ENCODE data around the gene GPR157. TPM values are rescaled to one million over a fixed set of nuclear protein-coding genes. Genes with fewer than 3 reads are reported as not detected.
A peak's percentile ranks its signal among the peaks of the same experiment; 100 is the strongest.

Gene GPR157
- total RNA-seq, 1 donor from 2014 or later, result 31.4 TPM

- no peak for DNase-seq
These were observed 42.1 kb downstream of the GPR157 start for GRCh38 chr1:9086796-9087195.

- no peak for DNase-seq
These were observed 42.9 kb downstream of the GPR157 start for GRCh38 chr1:9086045-9086444.

DNA sequence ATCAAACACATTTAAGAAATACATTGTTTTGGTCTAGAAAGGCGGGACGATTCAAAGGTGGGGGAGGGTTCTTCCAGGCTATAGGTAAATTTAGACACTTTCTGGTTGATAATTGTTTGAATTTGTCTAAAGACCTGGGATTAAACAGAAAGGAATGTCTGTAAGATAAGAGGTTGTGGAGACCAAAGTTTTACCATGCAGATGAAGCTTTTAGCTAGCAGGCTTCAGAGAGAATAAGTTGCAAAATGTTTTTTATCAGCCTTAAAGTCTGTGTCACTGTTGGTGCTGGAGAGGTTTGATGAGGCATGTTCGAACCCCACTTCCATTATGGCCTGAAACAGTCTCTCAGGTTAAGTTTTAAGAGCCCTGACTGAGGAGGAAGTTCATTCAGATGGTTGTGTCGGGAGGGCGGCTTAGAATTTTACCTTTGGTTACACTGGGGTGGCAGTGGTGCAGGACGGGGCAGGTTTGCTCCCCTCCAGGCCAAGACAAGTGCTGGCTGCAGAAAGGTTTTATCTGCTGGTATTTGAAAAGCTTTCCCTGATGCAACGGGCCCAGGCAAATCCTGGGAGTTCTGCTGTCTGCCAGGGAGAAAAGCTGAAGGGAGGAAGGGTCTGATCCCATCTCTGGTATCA is 43.5 kb downstream of the GPR157 start:
- DNase-seq, result no peak

DNA sequence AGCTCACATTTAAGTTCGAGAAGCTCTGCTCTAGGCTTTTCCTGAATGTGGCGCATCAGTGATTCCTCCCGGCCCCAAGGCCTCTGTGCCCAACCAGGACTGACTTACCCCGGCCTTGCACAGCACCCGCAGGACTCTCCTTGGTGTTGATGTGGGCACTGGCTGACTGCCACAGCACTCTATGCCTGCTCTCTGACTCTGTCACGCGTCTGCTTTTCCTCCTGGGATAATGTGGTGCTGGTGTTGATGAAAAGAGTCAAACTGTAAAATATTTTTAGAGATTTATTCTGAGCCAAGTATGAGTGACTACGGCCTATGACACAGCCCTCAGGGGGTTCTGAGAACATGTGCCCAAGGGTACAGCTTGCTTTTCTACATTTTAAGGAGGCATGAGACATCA is 44.0 kb downstream of the GPR157 start:
- no peak for DNase-seq

DNA sequence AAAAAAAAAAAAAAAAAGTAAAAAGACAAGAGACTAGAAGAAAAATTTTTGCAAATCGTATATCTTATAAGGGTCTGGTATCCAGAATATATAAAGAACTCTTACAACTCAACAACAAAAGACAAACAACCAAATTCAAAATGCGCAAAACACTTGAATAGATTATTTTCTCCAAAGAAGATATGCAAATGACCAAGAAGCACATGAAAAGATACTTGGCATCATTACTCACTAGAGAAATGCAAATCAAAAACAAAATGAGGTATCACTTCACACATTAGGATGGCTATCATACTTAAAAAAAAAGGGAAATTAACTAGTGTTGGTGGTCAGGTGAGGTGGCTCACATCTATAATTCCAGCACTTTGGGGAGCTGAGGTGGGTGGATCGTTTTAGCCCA is 47.4 kb downstream of the GPR157 start:
- no peak for DNase-seq

- no peak for DNase-seq
These were observed 48.1 kb downstream of the GPR157 start for GRCh38 chr1:9080705-9081291.

GRCh38 chr1:9079988-9080704 is 48.8 kb downstream of the GPR157 start:
- DNase-seq, result no peak

GRCh38 chr1:9078752-9079500 is 50.0 kb downstream of the GPR157 start:
- DNase-seq, result no peak

GRCh38 chr1:9078015-9078751 is 50.7 kb downstream of the GPR157 start:
- no peak for DNase-seq

- DNase-seq, result peak; percentile 37
These were observed 53.9 kb downstream of the GPR157 start for GRCh38 chr1:9075022-9075421.

DNA sequence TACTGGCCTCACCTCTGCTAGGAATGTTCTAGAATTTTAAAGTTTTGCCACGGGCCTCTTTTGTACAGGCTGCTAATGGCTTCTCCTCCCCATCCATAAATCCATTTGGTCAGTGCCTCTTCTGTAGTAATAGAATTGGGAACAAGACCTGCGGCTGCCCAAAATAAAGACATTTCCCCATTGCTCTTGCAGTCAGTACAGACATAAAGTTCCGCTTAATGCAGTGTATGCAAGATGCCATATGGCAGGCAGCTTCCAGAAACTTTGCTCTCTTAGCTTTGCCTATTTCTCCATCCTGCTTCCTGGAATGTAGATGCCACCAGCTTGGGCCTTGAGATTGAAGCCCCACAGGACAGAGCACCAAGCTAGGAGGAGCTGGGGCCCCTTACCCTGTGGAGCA is 55.8 kb downstream of the GPR157 start:
- DNase-seq, result no peak

DNA sequence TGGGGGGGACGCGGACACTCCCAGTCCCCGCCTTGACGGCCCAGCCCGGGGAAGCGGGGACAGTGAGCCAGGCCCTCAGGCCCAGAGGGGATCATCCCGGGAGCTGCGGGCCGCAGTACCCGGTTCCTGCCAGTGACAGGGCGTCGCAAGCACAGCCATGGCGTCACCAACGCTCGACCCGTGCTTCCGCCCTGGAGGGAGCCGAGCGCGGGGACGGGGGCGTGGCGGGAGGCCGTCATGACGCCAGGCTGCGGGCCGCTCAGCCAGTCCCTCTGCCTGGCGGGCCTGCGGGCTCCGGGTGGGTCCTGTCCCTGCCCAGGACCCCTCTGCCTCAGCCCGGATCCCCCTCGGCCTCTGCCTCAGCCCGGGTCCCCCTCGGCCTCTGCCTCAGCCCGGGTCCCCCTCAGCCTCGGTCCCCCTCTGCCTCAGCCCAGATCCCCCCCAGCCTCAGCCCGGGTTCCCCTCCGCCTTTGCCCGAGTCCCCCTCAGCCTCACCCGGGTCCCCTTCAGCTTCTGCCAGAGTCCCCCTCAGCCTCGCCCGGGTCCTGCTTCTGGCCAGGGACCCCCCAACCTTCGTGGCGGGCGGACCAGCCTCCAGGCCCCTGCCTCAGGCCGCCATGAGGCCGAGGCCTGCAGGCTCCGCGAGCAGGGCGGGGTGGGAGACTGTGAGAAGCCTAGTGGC is 57.2 kb downstream of the GPR157 start:
- DNase-seq, result no peak

GRCh38 chr1:9070486-9070885 is 58.4 kb downstream of the GPR157 start:
- no peak for DNase-seq

GRCh38 chr1:9069326-9070100 is 59.4 kb downstream of the GPR157 start, which contains the start of gene SLC2A5:
TSS of gene SLC2A5 (minus strand) at chr1:9069635. CDS start at chr1:9069536, 99 bp downstream.
- no peak for DNase-seq

DNA sequence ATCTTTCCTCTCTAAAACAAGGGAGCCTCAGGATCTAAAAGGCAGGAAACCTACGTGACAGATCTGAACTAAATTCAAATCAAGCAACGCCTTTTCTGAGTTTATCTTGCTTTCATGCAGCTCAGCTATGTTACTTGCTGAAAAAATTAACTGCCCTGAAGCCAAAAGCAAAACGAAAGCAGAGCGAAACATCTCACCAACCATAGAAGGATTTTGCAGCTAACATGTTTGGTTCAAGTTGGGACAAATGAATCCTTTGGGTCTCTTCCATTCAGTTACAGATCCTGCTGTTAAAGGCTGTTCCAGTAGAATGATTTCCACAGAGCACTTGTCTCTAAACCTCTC is 59.9 kb downstream of the GPR157 start:
- peak; percentile 34 for DNase-seq

- DNase-seq, result peak; percentile 61
These were observed 61.7 kb downstream of the GPR157 start for GRCh38 chr1:9066945-9067807.

GRCh38 chr1:9065213-9065751 is 63.6 kb downstream of the GPR157 start:
- DNase-seq, result no peak

DNA sequence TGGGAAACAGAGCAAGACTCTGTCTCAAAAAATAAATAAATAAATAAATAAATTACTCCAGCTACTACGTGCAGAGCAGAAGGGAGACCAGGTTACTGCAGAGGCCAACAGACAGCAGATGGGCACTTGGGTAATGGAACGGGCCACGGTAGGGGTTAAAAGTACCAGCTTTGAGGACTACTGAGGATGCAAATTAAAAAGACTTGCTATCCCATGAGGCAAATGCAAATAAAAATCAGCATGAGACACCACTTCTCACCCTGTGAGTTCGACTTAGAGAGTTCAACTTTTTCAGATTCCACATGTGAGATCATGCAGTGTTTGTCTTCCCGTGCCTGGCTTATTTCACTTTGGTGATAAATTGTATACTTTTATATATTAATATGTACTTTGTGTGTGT is 66.1 kb downstream of the GPR157 start:
- DNase-seq, result no peak

- no peak for DNase-seq
These were observed 66.9 kb downstream of the GPR157 start for GRCh38 chr1:9062021-9062471.
